Measurements from ENCODE around the gene RTKN. TPM values are rescaled to one million over a fixed set of nuclear protein-coding genes. Genes with fewer than 3 reads are reported as not detected.

RTKN gene
- total and polyA plus RNA-seq, 2 of the 13 experiments (the other 11 are each of a cell fraction or from before 2014, with no cell fraction given) = 159 to 166 TPM

DNA sequence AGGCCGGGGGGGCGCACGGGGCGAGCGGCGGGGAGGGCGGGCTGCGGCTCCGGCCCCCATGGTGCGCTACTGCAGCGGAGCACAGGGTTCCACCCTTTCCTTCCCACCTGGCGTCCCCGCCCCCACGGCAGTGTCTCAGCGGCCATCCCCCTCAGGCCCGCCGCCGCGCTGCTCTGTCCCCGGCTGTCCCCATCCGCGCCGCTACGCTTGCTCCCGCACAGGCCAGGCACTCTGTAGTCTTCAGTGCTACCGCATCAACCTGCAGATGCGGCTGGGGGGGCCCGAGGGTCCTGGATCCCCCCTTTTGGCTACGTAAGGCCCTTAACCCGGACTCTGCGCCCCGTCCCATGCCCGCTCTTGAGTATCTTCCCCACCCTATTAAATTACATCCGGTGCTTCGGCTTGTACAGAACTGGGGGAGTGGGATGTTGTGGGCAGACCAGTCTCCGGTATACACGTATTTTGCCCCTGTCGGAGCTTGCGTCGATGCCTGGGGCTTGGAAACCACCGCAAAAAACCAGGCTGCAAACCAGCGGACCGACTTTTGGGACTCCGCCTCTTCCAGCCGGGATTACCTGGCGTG, 15.9 kb upstream of the RTKN start (continued):
- TF ChIP-seq, protein P1, sequence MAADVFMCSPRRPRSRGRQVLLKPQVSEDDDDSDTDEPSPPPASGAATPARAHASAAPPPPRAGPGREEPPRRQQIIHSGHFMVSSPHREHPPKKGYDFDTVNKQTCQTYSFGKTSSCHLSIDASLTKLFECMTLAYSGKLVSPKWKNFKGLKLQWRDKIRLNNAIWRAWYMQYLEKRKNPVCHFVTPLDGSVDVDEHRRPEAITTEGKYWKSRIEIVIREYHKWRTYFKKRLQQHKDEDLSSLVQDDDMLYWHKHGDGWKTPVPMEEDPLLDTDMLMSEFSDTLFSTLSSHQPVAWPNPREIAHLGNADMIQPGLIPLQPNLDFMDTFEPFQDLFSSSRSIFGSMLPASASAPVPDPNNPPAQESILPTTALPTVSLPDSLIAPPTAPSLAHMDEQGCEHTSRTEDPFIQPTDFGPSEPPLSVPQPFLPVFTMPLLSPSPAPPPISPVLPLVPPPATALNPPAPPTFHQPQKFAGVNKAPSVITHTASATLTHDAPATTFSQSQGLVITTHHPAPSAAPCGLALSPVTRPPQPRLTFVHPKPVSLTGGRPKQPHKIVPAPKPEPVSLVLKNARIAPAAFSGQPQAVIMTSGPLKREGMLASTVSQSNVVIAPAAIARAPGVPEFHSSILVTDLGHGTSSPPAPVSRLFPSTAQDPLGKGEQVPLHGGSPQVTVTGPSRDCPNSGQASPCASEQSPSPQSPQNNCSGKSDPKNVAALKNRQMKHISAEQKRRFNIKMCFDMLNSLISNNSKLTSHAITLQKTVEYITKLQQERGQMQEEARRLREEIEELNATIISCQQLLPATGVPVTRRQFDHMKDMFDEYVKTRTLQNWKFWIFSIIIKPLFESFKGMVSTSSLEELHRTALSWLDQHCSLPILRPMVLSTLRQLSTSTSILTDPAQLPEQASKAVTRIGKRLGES (CRISPR knock-in tag; IDR thresholded peaks at IDR 0.05; ENCODE audit: borderline replicate concordance) = no peak
- TF ChIP-seq, protein P2, sequence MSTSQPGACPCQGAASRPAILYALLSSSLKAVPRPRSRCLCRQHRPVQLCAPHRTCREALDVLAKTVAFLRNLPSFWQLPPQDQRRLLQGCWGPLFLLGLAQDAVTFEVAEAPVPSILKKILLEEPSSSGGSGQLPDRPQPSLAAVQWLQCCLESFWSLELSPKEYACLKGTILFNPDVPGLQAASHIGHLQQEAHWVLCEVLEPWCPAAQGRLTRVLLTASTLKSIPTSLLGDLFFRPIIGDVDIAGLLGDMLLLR (CRISPR knock-in tag; IDR thresholded peaks at IDR 0.05) = peak; percentile 60
- TF ChIP-seq CREM (IDR thresholded peaks at IDR 0.05) (no peak), CREM (CRISPR knock-in tag; IDR thresholded peaks at IDR 0.05) (no peak), GATA4 (IDR thresholded peaks at IDR 0.05; ENCODE audit: borderline replicate concordance, low read depth) (no peak; the same call in 1 of the 2 replicates), PTBP1 (IDR thresholded peaks at IDR 0.05; ENCODE audit: low read depth, low read length, poor library complexity, severe bottlenecking) (peak; percentile 24), RFXAP (CRISPR knock-in tag; IDR thresholded peaks at IDR 0.05; ENCODE audit: borderline replicate concordance) (no peak), ZNF737 (CRISPR knock-in tag; IDR thresholded peaks at IDR 0.05; ENCODE audit: borderline replicate concordance) (no peak), KAT2B (IDR thresholded peaks at IDR 0.05; ENCODE audit: borderline replicate concordance, low read depth, low read length) (no peak), POGZ (CRISPR knock-in tag; IDR thresholded peaks at IDR 0.05) (no peak), ZBTB42 (CRISPR knock-in tag; IDR thresholded peaks at IDR 0.05) (peak; percentile 92; the same call in 1 of the 2 replicates), ATF1 (CRISPR knock-in tag; IDR thresholded peaks at IDR 0.05) (no peak), SALL2 (CRISPR knock-in tag; IDR thresholded peaks at IDR 0.05) (peak; percentile 75), ZNF337 (CRISPR knock-in tag; IDR thresholded peaks at IDR 0.05; ENCODE audit: borderline replicate concordance, low read depth) (peak; percentile 11; the same call in 1 of the 2 replicates), NCOA1 (CRISPR knock-in tag; IDR thresholded peaks at IDR 0.05) (peak; percentile 78; the same call in 1 of the 2 replicates), SRSF1 (optimal IDR thresholded peaks at IDR 0.05; ENCODE audit: low read depth, low read length) (no peak)
- TF ChIP-seq, protein P3, sequence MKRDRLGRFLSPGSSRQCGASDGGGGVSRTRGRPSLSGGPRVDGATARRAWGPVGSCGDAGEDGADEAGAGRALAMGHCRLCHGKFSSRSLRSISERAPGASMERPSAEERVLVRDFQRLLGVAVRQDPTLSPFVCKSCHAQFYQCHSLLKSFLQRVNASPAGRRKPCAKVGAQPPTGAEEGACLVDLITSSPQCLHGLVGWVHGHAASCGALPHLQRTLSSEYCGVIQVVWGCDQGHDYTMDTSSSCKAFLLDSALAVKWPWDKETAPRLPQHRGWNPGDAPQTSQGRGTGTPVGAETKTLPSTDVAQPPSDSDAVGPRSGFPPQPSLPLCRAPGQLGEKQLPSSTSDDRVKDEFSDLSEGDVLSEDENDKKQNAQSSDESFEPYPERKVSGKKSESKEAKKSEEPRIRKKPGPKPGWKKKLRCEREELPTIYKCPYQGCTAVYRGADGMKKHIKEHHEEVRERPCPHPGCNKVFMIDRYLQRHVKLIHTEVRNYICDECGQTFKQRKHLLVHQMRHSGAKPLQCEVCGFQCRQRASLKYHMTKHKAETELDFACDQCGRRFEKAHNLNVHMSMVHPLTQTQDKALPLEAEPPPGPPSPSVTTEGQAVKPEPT (CRISPR knock-in tag; IDR thresholded peaks at IDR 0.05; ENCODE audit: low read depth) = peak; percentile 77; the same call in 1 of the 2 replicates
- TF ChIP-seq, protein P4, sequence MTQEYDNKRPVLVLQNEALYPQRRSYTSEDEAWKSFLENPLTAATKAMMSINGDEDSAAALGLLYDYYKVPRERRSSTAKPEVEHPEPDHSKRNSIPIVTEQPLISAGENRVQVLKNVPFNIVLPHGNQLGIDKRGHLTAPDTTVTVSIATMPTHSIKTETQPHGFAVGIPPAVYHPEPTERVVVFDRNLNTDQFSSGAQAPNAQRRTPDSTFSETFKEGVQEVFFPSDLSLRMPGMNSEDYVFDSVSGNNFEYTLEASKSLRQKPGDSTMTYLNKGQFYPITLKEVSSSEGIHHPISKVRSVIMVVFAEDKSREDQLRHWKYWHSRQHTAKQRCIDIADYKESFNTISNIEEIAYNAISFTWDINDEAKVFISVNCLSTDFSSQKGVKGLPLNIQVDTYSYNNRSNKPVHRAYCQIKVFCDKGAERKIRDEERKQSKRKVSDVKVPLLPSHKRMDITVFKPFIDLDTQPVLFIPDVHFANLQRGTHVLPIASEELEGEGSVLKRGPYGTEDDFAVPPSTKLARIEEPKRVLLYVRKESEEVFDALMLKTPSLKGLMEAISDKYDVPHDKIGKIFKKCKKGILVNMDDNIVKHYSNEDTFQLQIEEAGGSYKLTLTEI (CRISPR knock-in tag; conservative IDR thresholded peaks at IDR 0.05) = no peak
- TF ChIP-seq, protein P5, sequence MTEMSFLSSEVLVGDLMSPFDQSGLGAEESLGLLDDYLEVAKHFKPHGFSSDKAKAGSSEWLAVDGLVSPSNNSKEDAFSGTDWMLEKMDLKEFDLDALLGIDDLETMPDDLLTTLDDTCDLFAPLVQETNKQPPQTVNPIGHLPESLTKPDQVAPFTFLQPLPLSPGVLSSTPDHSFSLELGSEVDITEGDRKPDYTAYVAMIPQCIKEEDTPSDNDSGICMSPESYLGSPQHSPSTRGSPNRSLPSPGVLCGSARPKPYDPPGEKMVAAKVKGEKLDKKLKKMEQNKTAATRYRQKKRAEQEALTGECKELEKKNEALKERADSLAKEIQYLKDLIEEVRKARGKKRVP (CRISPR knock-in tag; IDR thresholded peaks at IDR 0.05) = no peak; a peak in 1 of 4 replicates
- TF ChIP-seq, protein P6, sequence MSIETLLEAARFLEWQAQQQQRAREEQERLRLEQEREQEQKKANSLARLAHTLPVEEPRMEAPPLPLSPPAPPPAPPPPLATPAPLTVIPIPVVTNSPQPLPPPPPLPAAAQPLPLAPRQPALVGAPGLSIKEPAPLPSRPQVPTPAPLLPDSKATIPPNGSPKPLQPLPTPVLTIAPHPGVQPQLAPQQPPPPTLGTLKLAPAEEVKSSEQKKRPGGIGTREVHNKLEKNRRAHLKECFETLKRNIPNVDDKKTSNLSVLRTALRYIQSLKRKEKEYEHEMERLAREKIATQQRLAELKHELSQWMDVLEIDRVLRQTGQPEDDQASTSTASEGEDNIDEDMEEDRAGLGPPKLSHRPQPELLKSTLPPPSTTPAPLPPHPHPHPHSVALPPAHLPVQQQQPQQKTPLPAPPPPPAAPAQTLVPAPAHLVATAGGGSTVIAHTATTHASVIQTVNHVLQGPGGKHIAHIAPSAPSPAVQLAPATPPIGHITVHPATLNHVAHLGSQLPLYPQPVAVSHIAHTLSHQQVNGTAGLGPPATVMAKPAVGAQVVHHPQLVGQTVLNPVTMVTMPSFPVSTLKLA (IDR thresholded peaks at IDR 0.05) = no peak
